ENCODE results near the gene ZBTB6. TPM values are rescaled to one million over a fixed set of nuclear protein-coding genes. Genes with fewer than 3 reads are reported as not detected.

Gene ZBTB6
- total and polyA plus RNA-seq, 2 of the 13 experiments (the other 11 are each of a cell fraction or from before 2014, with no cell fraction given) = 3.7 to 7.1 TPM

GRCh38 chr9:122931226-122932121 lies 18.4 kb upstream of the ZBTB6 start, which contains the start of gene ZBTB26 (continued):
- TF ChIP-seq TARDBP (CRISPR knock-in tag; IDR thresholded peaks at IDR 0.05) (peak; percentile 77), ZNF652 (CRISPR knock-in tag; IDR thresholded peaks at IDR 0.05; ENCODE audit: borderline replicate concordance, low read depth) (no peak), ZNF276 (CRISPR knock-in tag; IDR thresholded peaks at IDR 0.05; ENCODE audit: low read depth) (peak; percentile 61; the same call in 1 of the 2 replicates), SIN3B (IDR thresholded peaks at IDR 0.05; ENCODE audit: low read length) (no peak; the same call in 1 of the 2 replicates), REPIN1 (CRISPR knock-in tag; IDR thresholded peaks at IDR 0.05; ENCODE audit: borderline replicate concordance, low read depth) (no peak; the same call in 1 of the 2 replicates), ZHX1 (CRISPR knock-in tag; IDR thresholded peaks at IDR 0.05; ENCODE audit: low read depth) (no peak), ZNF253 (CRISPR knock-in tag; IDR thresholded peaks at IDR 0.05; ENCODE audit: borderline replicate concordance) (no peak), ZNF747 (CRISPR knock-in tag; IDR thresholded peaks at IDR 0.05; ENCODE audit: borderline replicate concordance) (no peak), ZNF337 (CRISPR knock-in tag; IDR thresholded peaks at IDR 0.05; ENCODE audit: borderline replicate concordance, low read depth) (0 out of 2 replicates have a peak, but pooled peaks have one; percentile 58), PLSCR1 (CRISPR knock-in tag; IDR thresholded peaks at IDR 0.05; ENCODE audit: borderline replicate concordance) (no peak), GATA4 (IDR thresholded peaks at IDR 0.05; ENCODE audit: borderline replicate concordance, low read depth) (no peak), POLR2A (IDR thresholded peaks at IDR 0.05; ENCODE audit: insufficient read depth in 1 of 2, low read depth in 2 of 2, low read length in 2 of 2) (peak; percentile 95), TCF7 (IDR thresholded peaks at IDR 0.05; ENCODE audit: low read depth) (no peak), CCAR2 (optimal IDR thresholded peaks at IDR 0.05; ENCODE audit: low read depth, low read length) (no peak), KLF16 (CRISPR knock-in tag; IDR thresholded peaks at IDR 0.05) (peak; percentile 33 to 53; a peak in 2 of 4 replicates), SKI (IDR thresholded peaks at IDR 0.05; ENCODE audit: partially characterized antibody) (no peak), ARID4A (CRISPR knock-in tag; IDR thresholded peaks at IDR 0.05; ENCODE audit: borderline replicate concordance) (peak; percentile 92)

Measured in HepG2 (cell line).